AML-193 (cell line): ENCODE results near the gene MOCS3.
"Not testable (repeated sequence)": the region's sequence is repeated elsewhere in the genome, so short reads cannot be mapped to it uniquely, and the experiment has no call there.

Experiments
- DNase-seq, 2 experiments: peaks; one replicate each; lab custom pipeline; 2025; lab: John Stamatoyannopoulos, UW

MOCS3 gene

GRCh38 chr20:50932016-50932485 lies 26.6 kb upstream of the MOCS3 start:
- no peak for DNase-seq

GRCh38 chr20:50932691-50933280 lies 25.8 kb upstream of the MOCS3 start:
- DNase-seq = no peak

GRCh38 chr20:50933589-50933988 lies 25.0 kb upstream of the MOCS3 start:
- DNase-seq = no peak

- DNase-seq = no peak
Measured at GRCh38 chr20:50943069-50943468, 15.5 kb upstream of the MOCS3 start.

GRCh38 chr20:50948132-50948785 lies 10.4 kb upstream of the MOCS3 start:
- DNase-seq = no peak

- DNase-seq = no peak
Measured at GRCh38 chr20:50953196-50953595, 5.4 kb upstream of the MOCS3 start.

GRCh38 chr20:50953821-50954220 lies 4.8 kb upstream of the MOCS3 start:
- DNase-seq = no peak

GRCh38 chr20:50957276-50957675 lies 1.3 kb upstream of the MOCS3 start:
- no peak for DNase-seq

GRCh38 chr20:50957798-50958614 lies 612 bp upstream of the MOCS3 start, which contains the start of gene DPM1:
Gene DPM1, minus strand, starts transcription at chr20:50958532. Its CDS starts 9 bp downstream, at chr20:50958523.
- DNase-seq = peak; percentile 88 to 96

- no peak for DNase-seq
Measured at GRCh38 chr20:50959543-50960126, 1.0 kb downstream of the MOCS3 start.

GRCh38 chr20:50967586-50967985 lies 9.0 kb downstream of the MOCS3 start:
- no peak for DNase-seq

GRCh38 chr20:50968289-50968688 lies 9.7 kb downstream of the MOCS3 start:
- DNase-seq = no peak

GRCh38 chr20:50969435-50969834 lies 10.8 kb downstream of the MOCS3 start:
- DNase-seq = no peak

GRCh38 chr20:50969912-50970311 lies 11.3 kb downstream of the MOCS3 start:
- DNase-seq = no peak

- no peak for DNase-seq
Measured at GRCh38 chr20:50975701-50976330, 17.2 kb downstream of the MOCS3 start.

GRCh38 chr20:50977066-50978021 lies 18.7 kb downstream of the MOCS3 start:
- DNase-seq = no peak

- DNase-seq = not testable (repeated sequence)
Measured at GRCh38 chr20:50978533-50978932, 19.9 kb downstream of the MOCS3 start.

- DNase-seq = peak; percentile 6 to 11
Measured at GRCh38 chr20:50980071-50980681, 21.6 kb downstream of the MOCS3 start.

- DNase-seq = peak; percentile 37 to 50
Measured at GRCh38 chr20:50980851-50981713, 22.5 kb downstream of the MOCS3 start.

GRCh38 chr20:50981714-50982048 lies 23.1 kb downstream of the MOCS3 start:
- DNase-seq = no peak
